A549 (cell line): ENCODE data around the gene GPR142. TPM values are rescaled to one million over a fixed set of nuclear protein-coding genes. Genes with fewer than 3 reads are reported as not detected.

Experiments used
- ATAC-seq, 2 experiments: fragments of 200-7000 bp in 1 of 2; fragments of >200 bp in 1 of 2; cut with Nextera tagmentation in 1 of 2; cut with Tn5 transposase in 1 of 2; 3 replicates each; pipeline versions ENCODE4 v1.8.0 to v1.9.1; 2018 to 2020; ENCODE audit warnings: mild to moderate bottlenecking in 1 of 2, moderate library complexity in 1 of 2
- CTCF ChIA-PET: fragments of 300-600 bp; sonication (Branson Sonifier 250); formaldehyde crosslinking; extraction: SDS; loops from one replicate; lab custom pipeline; 2021; ENCODE audit warnings: antibody characterized with exemption, inconsistent platforms; lab: Yijun Ruan, JAX
- POLR2A ChIA-PET: fragments of 350-600 bp; formaldehyde crosslinking; extraction: SDS; loops from one replicate; lab custom pipeline; 2021; ENCODE audit warnings: antibody characterized with exemption, inconsistent platforms; lab: Yijun Ruan, JAX
- DNase-seq, 2 experiments: peaks; one replicate each; pipeline versions ENCODE4 v3.0.0 to v3.0.0-alpha.2; 2011 to 2016; ENCODE audit warnings: low read depth in 1 of 2, low spot score in 1 of 2
- FAIRE-seq: peaks from 2 replicates; lab custom pipeline; 2011; peaks lifted over from hg19 to GRCh38; lab: Jason Lieb, UNC
- H3K27ac ChIP-seq, 2 experiments: fragments of >200 bp; sonication (Bioruptor Twin); formaldehyde crosslinking; 3 replicates each; pipeline ENCODE4 v1.5.1; 2016 to 2017
- H3K4me1 ChIP-seq: fragments of >200 bp; sonication (Bioruptor Twin); formaldehyde crosslinking; 3 replicates; pipeline ENCODE4 v1.6.1; 2016
- H3K4me2 ChIP-seq: fragments of >200 bp; sonication (Bioruptor Twin); formaldehyde crosslinking; 3 replicates; pipeline ENCODE4 v1.6.1; 2016
- H3K4me3 ChIP-seq: fragments of >200 bp; sonication (Bioruptor Twin); formaldehyde crosslinking; 3 replicates; pipeline ENCODE4 v1.5.1; 2016
- H3K9me3 ChIP-seq: fragments of >200 bp; sonication (Bioruptor Twin); formaldehyde crosslinking; 3 replicates; pipeline ENCODE4 v1.6.1; 2016
- CBX2 ChIP-seq: fragments of 200-600 bp; sonication (generic); IDR thresholded peaks from 2 replicates; pipeline ENCODE4 v1.6.1; 2016; ENCODE audit warnings: low read depth, mild to moderate bottlenecking, borderline replicate concordance
- CBX8 ChIP-seq: fragments of 200-600 bp; sonication (generic); IDR thresholded peaks from 2 replicates; pipeline ENCODE4 v1.6.1; 2016
- CHD2 ChIP-seq: fragments of 150-350 bp; IDR thresholded peaks from 2 replicates; pipeline ENCODE4 v1.6.1; 2014; ENCODE audit warnings: low read length; ENCODE audit not compliant: partially characterized antibody
- CHD4 ChIP-seq: fragments of 200-600 bp; sonication (generic); IDR thresholded peaks from 2 replicates; pipeline ENCODE4 v1.6.1; 2016; ENCODE audit warnings: antibody characterized with exemption, mild to moderate bottlenecking, borderline replicate concordance
- CTCF ChIP-seq: fragments of >200 bp; sonication (Bioruptor Twin); formaldehyde crosslinking; IDR thresholded peaks from 3 replicates; pipeline ENCODE4 v1.5.1; 2016
- EHMT2 ChIP-seq: fragments of 200-600 bp; sonication (generic); IDR thresholded peaks from 2 replicates; pipeline ENCODE4 v1.6.1; 2016; ENCODE audit warnings: antibody characterized with exemption, low read depth, mild to moderate bottlenecking, moderate library complexity
- ELK1 ChIP-seq: fragments of 150-350 bp; IDR thresholded peaks from 2 replicates; pipeline ENCODE4 v1.6.1; 2014; ENCODE audit warnings: low read depth, mild to moderate bottlenecking, low read length
- ESRRA ChIP-seq: fragments of 150-350 bp; IDR thresholded peaks from 2 replicates; pipeline ENCODE4 v1.6.1; 2014; ENCODE audit warnings: mild to moderate bottlenecking, low read length, borderline replicate concordance
- FOSL2 ChIP-seq, 2 experiments: fragments of 450-650 bp in 1 of 2; fragments of >200 bp in 1 of 2; sonication (Bioruptor Twin) in 1 of 2; formaldehyde crosslinking; IDR thresholded peaks; 2 replicates each; pipeline versions ENCODE4 v1.5.0 to v1.6.1; 2016 to 2020; ENCODE audit warnings: mild to moderate bottlenecking in 1 of 2, moderate library complexity in 1 of 2
- FOXS1 ChIP-seq: fragments of 250-450 bp; sonication (Bioruptor Pico); IDR thresholded peaks from 2 replicates; pipeline ENCODE4 v1.5.0; 2020; ENCODE audit warnings: mild to moderate bottlenecking, moderate library complexity
- HDAC2 ChIP-seq: fragments of 200-600 bp; sonication (generic); IDR thresholded peaks from 2 replicates; pipeline ENCODE4 v1.6.1; 2016
- HEYL ChIP-seq: fragments of 250-450 bp; sonication (Bioruptor Pico); IDR thresholded peaks from 2 replicates; pipeline ENCODE4 v1.8.0; 2021; ENCODE audit warnings: mild to moderate bottlenecking, moderate library complexity
- HOXA7 ChIP-seq: fragments of 250-450 bp; sonication (Bioruptor Pico); IDR thresholded peaks from 2 replicates; pipeline ENCODE4 v1.5.0; 2020; ENCODE audit warnings: mild to moderate bottlenecking, moderate library complexity
- HOXB13 ChIP-seq: fragments of 250-450 bp; sonication (Bioruptor Pico); IDR thresholded peaks from 2 replicates; pipeline ENCODE4 v1.5.0; 2020; ENCODE audit warnings: low read depth, mild to moderate bottlenecking, moderate library complexity
- HOXB5 ChIP-seq: fragments of 250-450 bp; sonication (Bioruptor Pico); IDR thresholded peaks from 2 replicates; pipeline ENCODE4 v1.5.0; 2020; ENCODE audit warnings: mild to moderate bottlenecking, moderate library complexity
- JUN ChIP-seq, 2 experiments: fragments of >200 bp; sonication (Bioruptor Twin); formaldehyde crosslinking; IDR thresholded peaks; 2 replicates in 1 of 2; 3 replicates in 1 of 2; pipeline ENCODE4 v1.6.1; 2016 to 2017
- KDM1A ChIP-seq: fragments of 200-600 bp; sonication (generic); IDR thresholded peaks from 2 replicates; pipeline ENCODE4 v1.6.1; 2016; ENCODE audit warnings: low read depth, mild to moderate bottlenecking
- KDM5A ChIP-seq: fragments of 200-600 bp; sonication (generic); IDR thresholded peaks from 2 replicates; pipeline ENCODE4 v1.6.1; 2016; ENCODE audit warnings: antibody characterized with exemption, mild to moderate bottlenecking
- MAZ ChIP-seq: fragments of 150-350 bp; IDR thresholded peaks from 2 replicates; pipeline ENCODE4 v1.6.1; 2014; ENCODE audit warnings: antibody characterized with exemption, low read depth, low read length, borderline replicate concordance
- MYC ChIP-seq: IDR thresholded peaks from 2 replicates; pipeline ENCODE4 v1.6.1; 2012; ENCODE audit warnings: mild to moderate bottlenecking, inconsistent platforms, low read length, improper control_type of control experiment, borderline replicate concordance
- PHF8 ChIP-seq: fragments of 200-600 bp; sonication (generic); IDR thresholded peaks from 2 replicates; pipeline ENCODE4 v1.6.1; 2016; ENCODE audit warnings: low read depth, mild to moderate bottlenecking, antibody characterized with exemption, moderate library complexity, borderline replicate concordance
- POLR2A ChIP-seq: IDR thresholded peaks from 2 replicates; pipeline ENCODE4 v1.6.1; 2012; ENCODE audit warnings: mild to moderate bottlenecking, low read length
- RAD21 ChIP-seq, 2 experiments: fragments of >200 bp in 1 of 2; sonication (Bioruptor Twin) in 1 of 2; formaldehyde crosslinking in 1 of 2; IDR thresholded peaks in 1 of 2; conservative IDR thresholded peaks in 1 of 2; 2 replicates in 1 of 2; 3 replicates in 1 of 2; pipeline ENCODE4 v1.6.1; 2012 to 2018; ENCODE audit warnings: inconsistent platforms in 1 of 2
- RARB ChIP-seq: fragments of 250-450 bp; sonication (Bioruptor Pico); IDR thresholded peaks from 2 replicates; pipeline ENCODE4 v1.8.0; 2021; ENCODE audit warnings: mild to moderate bottlenecking, moderate library complexity
- RFX5 ChIP-seq: fragments of 450-650 bp; IDR thresholded peaks from 2 replicates; pipeline ENCODE4 v1.7.1; 2014; ENCODE audit warnings: antibody characterized with exemption, mild to moderate bottlenecking, moderate library complexity
- RNF2 ChIP-seq: fragments of 200-600 bp; sonication (generic); IDR thresholded peaks from 2 replicates; pipeline ENCODE4 v1.6.1; 2016; ENCODE audit warnings: low read depth, mild to moderate bottlenecking, antibody characterized with exemption, moderate library complexity, borderline replicate concordance
- SMC3 ChIP-seq: fragments of >200 bp; sonication (Bioruptor Twin); formaldehyde crosslinking; IDR thresholded peaks from 3 replicates; pipeline ENCODE4 v1.6.1; 2018; ENCODE audit warnings: inconsistent platforms
- SREBF2 ChIP-seq: fragments of 450-650 bp; IDR thresholded peaks from 2 replicates; pipeline ENCODE4 v1.6.1; 2014; ENCODE audit warnings: mild to moderate bottlenecking, moderate library complexity
- TFCP2L1 ChIP-seq: fragments of 250-450 bp; sonication (Bioruptor Pico); IDR thresholded peaks from 2 replicates; pipeline ENCODE4 v1.5.0; 2021; ENCODE audit warnings: mild to moderate bottlenecking
- ZSCAN20 ChIP-seq: fragments of 250-450 bp; sonication (Bioruptor Pico); IDR thresholded peaks from 2 replicates; pipeline ENCODE4 v1.8.0; 2022; ENCODE audit warnings: mild to moderate bottlenecking, moderate library complexity
- WGBS: methylation state at CpG from one replicate; pipeline ENCODE4 v1.1.6; 2017; ENCODE audit errors: missing lambda C conversion rate; 5-methylcytosine and 5-hydroxymethylcytosine counted together
- polyA plus RNA-seq, 4 experiments: library from polyadenylated mRNA; depleted of rRNA in 3 of 4; stranded (reverse); fragments of >200 nt; fragmentation: RNase III in 1 of 4; extraction: RNeasy Plus Mini Kit Qiagen cat#74134 plus additional on column Dnase treatment in 1 of 4; gene quantifications; 2 replicates in 3 of 4; 3 replicates in 1 of 4; pipeline ENCODE4 v1.2.3, GENCODE V29; 2011 to 2017
- TF ChIP-seq, protein P1 (sequence below): IDR thresholded peaks from 2 replicates; pipeline ENCODE4 v1.6.1; 2012

Gene GPR142
- polyA plus RNA-seq, 2 of the 4 experiments (the other 2 are of a cell fraction): not detected

GRCh38 chr17:74360899-74361229 is 6.4 kb upstream of the GPR142 start:
- DNase-seq: no peak
- no peak overlapping the region for H3K4me2 ChIP-seq
- H3K4me1 ChIP-seq: peaks cover 8% of the 10 kb centered on the region; the same call in 1 of the 3 replicates
- CTCF ChIA-PET: interaction anchor here (0.8 to 34.5 kb wide), 32 partner anchors 11 to 477 kb away, joined by 3 to 674 read pairs (median 4); partner anchors contain the start of genes BTBD17, CD300LB, GPR142 and TTYH2
- H3K9me3 ChIP-seq: no peaks in the 10 kb centered on the region
- no peak for FAIRE-seq
- POLR2A ChIA-PET: no interaction called here
- no peak for TF ChIP-seq CTCF
- no peak for TF ChIP-seq SREBF2
- no peak for TF ChIP-seq RARB (CRISPR knock-in tag)
- no peak for TF ChIP-seq KDM1A
- TF ChIP-seq TFCP2L1 (CRISPR knock-in tag): no peak
- no peak for TF ChIP-seq CHD4
- no peak for TF ChIP-seq FOSL2 (IDR thresholded peaks at IDR 0.05)
- TF ChIP-seq FOSL2 (CRISPR knock-in tag; IDR thresholded peaks at IDR 0.05): no peak
- TF ChIP-seq CHD2: no peak
- no peak for TF ChIP-seq EHMT2
- TF ChIP-seq, protein P1, sequence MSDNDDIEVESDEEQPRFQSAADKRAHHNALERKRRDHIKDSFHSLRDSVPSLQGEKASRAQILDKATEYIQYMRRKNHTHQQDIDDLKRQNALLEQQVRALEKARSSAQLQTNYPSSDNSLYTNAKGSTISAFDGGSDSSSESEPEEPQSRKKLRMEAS: no peak
- TF ChIP-seq HDAC2: no peak
- no peak for TF ChIP-seq CBX2
- H3K27ac ChIP-seq: no peak overlapping the region
- 52% methylated on average over 7 of the region's 7 CpGs for WGBS
- ATAC-seq: peak; percentile 22 to 49; a peak in 3 of 6 replicates
- H3K4me3 ChIP-seq: no peak overlapping the region

DNA sequence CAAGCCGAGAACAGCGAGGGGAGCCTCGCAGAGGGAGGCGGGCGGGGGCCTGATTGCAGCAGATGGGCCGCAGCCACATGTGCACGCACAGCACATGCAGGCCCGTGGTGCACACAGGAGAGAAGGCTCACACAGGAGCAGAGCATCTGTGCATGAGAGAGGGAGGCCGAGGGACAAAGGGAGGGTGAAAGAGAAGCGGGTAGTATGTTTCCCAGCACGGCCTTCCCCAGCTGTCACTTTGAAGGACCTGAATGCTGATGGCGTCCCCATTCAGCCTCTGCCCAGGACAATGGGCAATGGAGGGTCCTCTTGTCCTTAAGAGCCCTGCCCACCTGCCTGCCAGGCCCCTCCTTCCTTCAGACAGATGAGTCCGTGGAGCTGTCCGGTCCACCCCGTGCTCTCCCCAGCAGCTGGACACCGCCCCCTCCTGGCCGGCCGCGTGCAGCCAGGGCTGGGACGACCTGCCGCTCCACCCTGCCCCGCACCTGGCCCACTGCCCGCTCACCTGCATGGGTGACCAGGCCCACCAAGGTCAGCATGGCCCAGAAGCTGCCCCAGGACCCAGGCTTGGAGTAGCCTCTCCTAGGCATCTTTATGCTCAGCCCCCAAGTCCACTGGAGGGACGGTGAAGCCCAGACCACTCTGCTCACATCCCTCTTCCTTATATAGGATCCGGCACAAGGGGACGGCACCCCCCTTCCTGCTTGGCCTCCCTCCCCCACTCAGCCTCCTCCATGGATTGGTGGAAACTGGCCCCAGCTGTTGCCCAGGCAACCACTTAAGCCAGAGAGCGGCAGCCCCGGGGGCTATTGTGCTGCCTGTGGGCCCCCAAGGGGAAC is 5.9 kb upstream of the GPR142 start, which contains the start of gene BTBD17:
Gene BTBD17 (minus strand): TSS at position 639 of the 839 bp plus-strand sequence. CDS start 49 bp downstream, at position 590.
- H3K9me3 ChIP-seq: no peaks in the 10 kb centered on the region
- POLR2A ChIA-PET: no interaction called here
- TF ChIP-seq JUN (IDR thresholded peaks at IDR 0.05): no peak
- TF ChIP-seq SREBF2: no peak
- TF ChIP-seq RNF2: no peak
- TF ChIP-seq ZSCAN20 (CRISPR knock-in tag): no peak
- TF ChIP-seq POLR2A: no peak
- TF ChIP-seq CTCF: peak; percentile 66
- no peak for TF ChIP-seq ELK1
- TF ChIP-seq HOXB13: no peak
- TF ChIP-seq RFX5: no peak
- peak; percentile 58 to 63 for TF ChIP-seq RAD21 (conservative IDR thresholded peaks at IDR 0.05 in 1 of 2, IDR thresholded peaks at IDR 0.05 in 1 of 2)
- no peak for TF ChIP-seq CBX8
- TF ChIP-seq HEYL (CRISPR knock-in tag): no peak
- TF ChIP-seq MYC: no peak
- TF ChIP-seq HOXB5: no peak
- TF ChIP-seq, protein P1: 0 out of 2 replicates have a peak, but pooled peaks have one; percentile 19
- no peak for TF ChIP-seq HOXA7 (CRISPR knock-in tag)
- peak; percentile 56 for TF ChIP-seq SMC3
- no peak for TF ChIP-seq ESRRA
- TF ChIP-seq EHMT2: no peak
- no peak for TF ChIP-seq MAZ
- TF ChIP-seq FOXS1: no peak
- TF ChIP-seq PHF8: no peak
- TF ChIP-seq HDAC2: no peak
- TF ChIP-seq KDM5A: no peak

More for the DNA sequence above, 5.9 kb upstream of the GPR142 start, which contains the start of gene BTBD17:
- H3K4me3 ChIP-seq: no peak within 1 kb of the TSS
- DNase-seq: peak; percentile 67 to 74
- ATAC-seq: peak; percentile 78 to 94
- CTCF ChIA-PET: interaction anchor here (0.7 to 34.5 kb wide), 39 partner anchors 10 to 477 kb away, joined by 3 to 674 read pairs (median 4); partner anchors contain the start of genes BTBD17, CD300LB, GPR142 and TTYH2
- WGBS: 37% methylated on average over 28 of the region's 28 CpGs
- FAIRE-seq: no peak
- no peak within 1 kb of the TSS for H3K27ac ChIP-seq
- H3K4me1 ChIP-seq: peaks cover 8% of the 10 kb centered on the region; the same call in 1 of the 3 replicates
- no peak within 1 kb of the TSS for H3K4me2 ChIP-seq
